Suprapubic skin (tissue), 4 donors: ENCODE measurements around the gene C21orf58.

ENCODE experiments used
- EP300 ChIP-seq: sonication (generic); formaldehyde crosslinking; IDR thresholded peaks from one replicate; pipeline ENCODE4 v1.6.1; 2017; ENCODE audit warnings: antibody characterized with exemption
- POLR2A ChIP-seq, 2 donors: fragments of 450-650 bp; IDR thresholded peaks; one replicate each; pipeline ENCODE4 v1.6.1; 2017; ENCODE audit warnings: antibody characterized with exemption in 2 of 2, mild to moderate bottlenecking in 2 of 2, moderate library complexity in 2 of 2
- POLR2AphosphoS5 ChIP-seq, 3 donors: sonication (generic); formaldehyde crosslinking; IDR thresholded peaks; one replicate each; pipeline ENCODE4 v1.6.1; 2017; ENCODE audit warnings: antibody characterized with exemption in 3 of 3
- TF ChIP-seq, protein P1 (sequence below), 2 donors: fragments of 200-600 bp in 1 of 2; fragments of 450-650 bp in 1 of 2; sonication (generic) in 1 of 2; IDR thresholded peaks; one replicate each; pipeline ENCODE4 v1.5.1; 2016 to 2019; ENCODE audit warnings: antibody characterized with exemption in 2 of 2, mild to moderate bottlenecking in 1 of 2, moderate library complexity in 1 of 2

DNA sequence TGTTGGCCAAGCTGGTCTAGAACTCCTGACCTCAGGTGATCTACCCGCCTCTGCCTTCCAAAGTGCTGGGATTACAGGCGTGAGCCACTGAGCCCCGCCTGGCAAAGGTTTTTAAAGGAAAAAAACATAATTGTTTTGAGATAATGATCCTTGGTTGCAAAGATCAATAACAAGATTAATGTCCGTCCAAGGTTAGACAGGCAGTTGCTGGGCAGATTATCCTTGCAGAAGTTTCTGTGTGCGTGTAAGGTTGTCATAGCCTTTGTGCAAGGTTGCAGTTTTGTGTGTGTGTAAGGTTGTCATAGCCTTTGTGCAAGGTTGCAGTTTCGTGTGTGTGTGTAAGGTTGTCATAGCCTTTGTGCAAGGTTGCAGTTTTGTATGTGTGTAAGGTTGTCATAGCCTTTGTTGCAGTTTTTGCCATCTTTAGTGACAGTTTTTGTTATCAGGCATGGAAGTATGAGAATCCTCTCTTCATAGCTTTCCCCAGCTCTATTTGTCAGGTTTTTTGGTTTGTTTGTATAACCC is 34.0 kb downstream of the C21orf58 start:
- TF ChIP-seq, protein P1, sequence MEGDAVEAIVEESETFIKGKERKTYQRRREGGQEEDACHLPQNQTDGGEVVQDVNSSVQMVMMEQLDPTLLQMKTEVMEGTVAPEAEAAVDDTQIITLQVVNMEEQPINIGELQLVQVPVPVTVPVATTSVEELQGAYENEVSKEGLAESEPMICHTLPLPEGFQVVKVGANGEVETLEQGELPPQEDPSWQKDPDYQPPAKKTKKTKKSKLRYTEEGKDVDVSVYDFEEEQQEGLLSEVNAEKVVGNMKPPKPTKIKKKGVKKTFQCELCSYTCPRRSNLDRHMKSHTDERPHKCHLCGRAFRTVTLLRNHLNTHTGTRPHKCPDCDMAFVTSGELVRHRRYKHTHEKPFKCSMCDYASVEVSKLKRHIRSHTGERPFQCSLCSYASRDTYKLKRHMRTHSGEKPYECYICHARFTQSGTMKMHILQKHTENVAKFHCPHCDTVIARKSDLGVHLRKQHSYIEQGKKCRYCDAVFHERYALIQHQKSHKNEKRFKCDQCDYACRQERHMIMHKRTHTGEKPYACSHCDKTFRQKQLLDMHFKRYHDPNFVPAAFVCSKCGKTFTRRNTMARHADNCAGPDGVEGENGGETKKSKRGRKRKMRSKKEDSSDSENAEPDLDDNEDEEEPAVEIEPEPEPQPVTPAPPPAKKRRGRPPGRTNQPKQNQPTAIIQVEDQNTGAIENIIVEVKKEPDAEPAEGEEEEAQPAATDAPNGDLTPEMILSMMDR (IDR thresholded peaks at IDR 0.05), result no peak
- TF ChIP-seq POLR2AphosphoS5 (IDR thresholded peaks at IDR 0.05) (no peak), POLR2A (IDR thresholded peaks at IDR 0.05) (no peak), EP300 (no peak)
